GM21367 (cell line): Measurements from ENCODE around the gene WSCD1.

Experiments
- ATAC-seq: cut with Tn5 transposase; IDR thresholded peaks from one replicate; pipeline ENCODE4 v1.9.1; 2021; ENCODE audit not compliant: unreplicated experiment

Gene WSCD1

DNA sequence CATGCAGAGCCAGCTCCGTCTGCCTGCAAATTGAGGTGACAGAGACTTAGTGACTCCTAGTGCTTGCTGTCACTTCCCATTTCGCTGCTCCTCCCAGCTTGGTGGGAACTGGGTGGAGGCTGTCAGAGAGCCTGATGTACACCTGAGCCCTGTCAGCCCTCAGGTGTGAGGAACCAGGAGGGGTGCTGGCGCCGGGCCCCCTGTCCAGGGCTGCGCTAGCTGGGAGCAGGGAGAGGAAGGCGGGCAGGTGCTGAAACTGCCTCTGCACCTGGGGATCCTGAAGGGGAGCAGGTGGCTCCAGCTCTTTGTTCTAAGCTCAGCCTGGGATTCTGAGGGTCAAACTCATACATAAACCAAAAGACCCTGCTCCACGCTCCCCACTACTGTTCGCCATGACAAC is 10.8 kb upstream of the WSCD1 start:
- ATAC-seq, result no peak

DNA sequence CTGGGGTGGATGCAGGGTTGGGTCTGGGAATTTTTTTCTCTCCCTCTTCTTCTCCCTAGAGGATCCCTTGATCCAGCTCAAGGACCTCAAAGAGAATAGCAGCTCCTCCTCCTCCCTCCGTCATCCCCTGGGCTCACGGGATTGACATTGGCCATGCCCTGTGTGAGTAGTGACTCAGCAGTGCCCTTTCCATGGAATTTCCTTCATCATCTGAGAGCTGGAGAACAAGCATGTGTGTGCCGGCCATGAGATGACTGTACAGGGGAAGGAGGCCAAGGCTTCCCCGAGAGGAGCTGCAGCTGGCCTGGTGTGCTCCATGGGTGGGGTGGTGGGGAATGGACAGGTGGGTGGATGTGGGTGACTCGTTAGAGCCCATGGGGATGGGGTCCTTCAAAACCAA is 8.9 kb upstream of the WSCD1 start:
- ATAC-seq, result no peak

DNA sequence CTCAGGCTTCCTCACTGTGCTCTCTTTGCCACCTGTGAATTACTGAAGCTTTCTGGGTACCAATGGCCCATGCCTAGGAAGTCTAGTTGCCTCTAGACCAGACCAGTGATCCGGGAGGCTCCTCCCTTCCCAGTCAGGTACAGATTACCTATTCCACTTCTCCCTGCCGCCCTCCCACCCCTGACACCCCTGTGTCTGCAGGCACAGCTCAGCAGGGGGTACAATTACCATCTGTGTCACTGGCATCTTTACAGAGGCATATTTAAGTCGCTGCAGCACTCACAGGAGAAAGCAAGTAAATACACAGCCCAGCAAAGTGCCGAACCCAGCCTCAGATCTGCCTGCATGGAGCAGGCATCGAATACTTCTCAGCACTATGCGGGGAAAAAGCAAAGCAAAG is 5.3 kb upstream of the WSCD1 start:
- ATAC-seq, result no peak

DNA sequence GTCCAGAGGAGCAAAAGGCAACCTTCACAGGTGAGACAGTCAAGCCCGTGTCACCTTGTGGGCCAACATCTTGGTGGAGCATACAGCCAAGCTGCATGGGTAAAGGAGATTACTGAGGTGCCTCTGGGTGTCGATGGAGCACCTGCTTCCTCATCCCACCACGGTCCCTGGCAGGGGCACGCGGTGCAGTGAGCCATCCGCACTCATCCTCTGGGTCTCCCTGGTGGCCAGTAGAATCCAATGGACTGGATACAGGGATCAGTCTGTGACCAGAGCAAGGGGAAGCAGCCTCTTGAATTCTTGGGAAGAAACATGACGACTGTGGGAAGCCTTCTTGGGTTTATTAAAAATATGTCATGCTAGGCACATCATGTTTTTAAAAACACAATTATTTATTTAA is 4.8 kb upstream of the WSCD1 start:
- ATAC-seq, result no peak

DNA sequence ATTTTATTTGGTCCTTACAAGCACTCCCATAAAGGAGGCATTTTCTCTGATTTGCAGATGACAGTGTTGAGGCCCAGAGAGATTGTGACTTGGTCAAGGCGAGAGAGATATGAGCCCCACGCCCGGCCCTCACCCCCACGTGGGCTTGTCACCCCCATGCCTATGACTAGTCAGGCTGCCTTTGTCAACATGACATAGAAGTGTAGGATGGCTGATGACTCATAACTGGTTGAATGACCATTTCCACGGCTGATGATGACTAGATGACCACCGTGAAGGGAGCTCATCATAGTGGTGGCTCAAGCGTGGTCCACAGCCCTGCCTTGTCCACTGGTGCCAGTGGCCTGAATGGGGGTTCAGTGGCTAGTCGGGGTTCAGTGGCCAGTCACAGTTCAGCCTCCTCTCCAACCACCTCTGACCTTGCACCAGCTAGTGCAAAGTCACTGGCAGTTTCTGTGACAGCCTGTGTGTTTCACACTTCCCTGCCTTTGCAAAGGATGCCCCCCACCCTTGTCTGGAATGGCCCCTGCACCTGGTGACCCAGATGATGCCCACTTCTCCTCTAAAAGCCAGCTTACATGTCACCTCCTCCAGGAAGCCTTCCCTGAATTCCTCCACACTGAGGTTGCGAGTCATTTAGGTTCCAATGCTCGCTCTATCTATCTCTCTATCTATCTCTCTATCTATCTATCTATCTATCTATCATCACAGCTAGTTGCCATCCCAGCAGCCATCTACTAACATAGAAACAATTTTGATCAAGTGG is 3.8 kb upstream of the WSCD1 start:
- ATAC-seq, result no peak

DNA sequence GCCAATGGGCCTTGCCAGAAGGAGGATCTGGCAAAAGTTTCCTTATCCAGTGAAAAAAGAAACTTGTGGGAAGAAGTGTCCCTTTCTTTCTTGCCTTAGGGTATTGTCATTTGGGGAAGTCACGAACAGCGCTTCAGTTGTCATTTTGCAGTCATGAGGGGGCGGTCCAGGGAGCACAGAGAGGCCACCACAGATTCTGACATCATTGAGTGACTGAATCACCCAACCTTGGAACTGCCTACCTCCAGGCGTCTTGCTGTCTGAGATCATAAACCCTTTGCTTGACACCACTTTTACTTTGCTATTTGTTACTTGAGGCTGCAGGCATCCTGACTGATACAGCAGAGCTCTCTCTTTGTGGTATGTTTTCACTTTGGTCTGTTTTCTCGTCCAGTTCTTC is 3.1 kb upstream of the WSCD1 start:
- no peak for ATAC-seq

DNA sequence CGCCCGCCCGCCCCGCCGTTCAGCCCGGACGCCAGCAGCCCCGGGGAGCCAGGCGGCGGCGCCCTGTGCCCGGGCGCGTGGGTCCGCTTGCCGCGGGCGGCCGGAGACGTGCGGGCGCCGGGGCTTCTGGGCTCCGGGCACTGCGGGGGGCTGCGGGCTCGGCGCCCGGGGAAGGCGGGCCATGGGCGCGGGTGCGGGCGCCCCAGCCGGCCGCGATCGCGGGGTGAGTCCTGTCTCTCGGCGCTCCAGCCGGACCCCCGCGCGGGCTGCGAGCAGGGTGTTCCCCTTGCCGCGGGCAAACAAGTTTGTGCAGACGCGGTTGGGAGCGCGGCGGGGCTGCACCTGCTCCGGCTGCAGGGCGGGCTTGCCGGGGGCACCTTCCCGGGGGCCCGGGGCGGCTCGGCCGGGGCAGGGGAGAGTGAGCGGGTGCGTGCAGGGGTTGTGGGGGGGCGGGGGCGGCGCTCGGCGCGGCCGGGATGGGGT is 292 bp downstream of the WSCD1 start:
- ATAC-seq, result no peak

DNA sequence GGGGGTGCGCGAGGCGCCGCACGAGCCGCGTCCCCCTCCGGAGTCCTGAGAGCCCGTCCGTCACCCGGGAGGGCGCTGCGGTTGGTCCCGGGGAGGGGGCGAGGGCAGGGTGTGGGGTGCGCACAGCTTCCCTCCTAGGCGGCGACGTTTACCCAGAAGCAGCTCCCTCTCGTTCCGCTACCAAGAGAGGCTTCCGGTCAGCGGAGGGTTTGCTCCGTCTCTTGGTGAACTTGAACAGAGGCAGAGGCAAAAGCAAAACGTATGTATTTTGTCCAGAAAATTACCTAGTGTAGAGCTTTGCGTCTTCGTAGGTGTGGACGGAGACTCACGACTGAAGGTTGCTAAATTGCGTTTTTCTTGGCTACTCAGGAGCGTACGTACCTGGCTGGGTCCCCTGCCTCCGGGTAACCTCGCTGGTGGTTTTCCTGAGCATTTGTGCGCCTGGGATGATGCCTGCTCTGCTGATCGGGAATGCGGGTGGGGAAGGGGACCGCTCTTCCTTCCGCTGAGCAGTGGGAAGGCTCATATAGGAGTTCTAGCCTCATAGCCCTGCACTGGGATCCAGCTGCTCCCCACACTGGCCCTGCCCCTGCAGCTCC is 833 bp downstream of the WSCD1 start:
- ATAC-seq, result no peak

DNA sequence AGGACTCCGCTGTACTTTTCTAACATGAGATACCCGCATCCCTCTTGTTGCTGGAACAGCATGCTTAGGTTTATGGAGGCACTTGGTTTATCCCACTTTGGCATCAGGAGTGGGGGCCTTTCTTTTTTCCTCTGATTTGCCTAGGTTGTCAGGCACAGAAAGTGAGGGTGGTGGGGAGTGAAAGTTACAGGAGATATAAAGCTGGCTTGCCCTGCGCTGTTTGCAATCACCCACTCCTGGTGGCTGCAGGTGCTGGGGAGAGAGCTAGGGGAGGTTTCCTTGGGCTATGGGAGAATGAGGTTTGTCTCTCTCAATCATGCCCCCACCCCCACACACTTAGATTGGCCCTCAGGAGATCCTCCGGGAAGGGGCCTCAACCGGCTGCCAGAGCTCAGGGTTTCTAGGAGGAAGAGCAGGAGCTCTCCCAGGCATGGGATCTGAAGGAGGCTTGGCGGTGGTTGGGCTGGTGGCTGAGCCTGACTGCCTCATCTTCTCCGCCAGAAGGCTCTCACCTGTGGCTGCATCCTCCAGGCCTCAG is 1.4 kb downstream of the WSCD1 start:
- ATAC-seq, result no peak

DNA sequence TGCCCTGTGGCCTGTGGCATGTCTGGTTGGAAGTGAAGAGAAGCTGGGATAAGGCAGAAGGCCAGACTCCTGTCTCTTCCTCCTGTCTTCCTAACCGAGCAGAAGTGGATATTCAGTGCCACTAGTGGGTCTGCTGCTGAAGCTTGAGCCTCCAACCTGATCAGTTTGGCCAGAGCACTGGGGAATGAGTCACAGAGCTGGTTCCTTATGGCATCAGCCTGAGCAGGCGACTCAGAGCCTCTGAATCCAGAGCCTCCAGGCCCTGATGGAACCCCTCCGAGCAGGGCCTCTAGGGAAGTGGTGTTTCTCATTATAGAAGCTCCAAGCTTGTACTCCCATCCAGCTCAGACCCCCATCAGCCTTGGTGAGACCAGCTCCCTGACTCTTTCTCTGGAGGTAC is 2.0 kb downstream of the WSCD1 start:
- no peak for ATAC-seq

DNA sequence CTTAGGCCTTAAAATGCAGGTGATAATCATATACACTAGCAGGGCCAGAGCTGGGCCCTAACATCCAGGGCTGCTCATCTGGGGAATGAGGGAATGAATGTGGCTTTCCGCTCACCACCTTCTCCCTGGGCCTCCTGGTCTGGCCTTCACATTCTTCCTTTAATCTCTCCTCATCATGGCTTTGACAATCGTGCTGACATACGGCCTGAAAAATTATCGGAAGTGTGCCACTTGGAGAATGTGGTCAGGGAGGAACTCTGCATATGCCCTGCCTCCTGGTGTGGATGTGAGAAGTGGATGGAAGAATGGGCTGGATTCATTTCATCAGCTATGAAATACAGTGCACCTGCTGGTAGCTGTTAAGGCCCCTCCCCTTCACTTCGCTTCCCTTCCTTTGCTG is 2.4 kb downstream of the WSCD1 start:
- no peak for ATAC-seq

DNA sequence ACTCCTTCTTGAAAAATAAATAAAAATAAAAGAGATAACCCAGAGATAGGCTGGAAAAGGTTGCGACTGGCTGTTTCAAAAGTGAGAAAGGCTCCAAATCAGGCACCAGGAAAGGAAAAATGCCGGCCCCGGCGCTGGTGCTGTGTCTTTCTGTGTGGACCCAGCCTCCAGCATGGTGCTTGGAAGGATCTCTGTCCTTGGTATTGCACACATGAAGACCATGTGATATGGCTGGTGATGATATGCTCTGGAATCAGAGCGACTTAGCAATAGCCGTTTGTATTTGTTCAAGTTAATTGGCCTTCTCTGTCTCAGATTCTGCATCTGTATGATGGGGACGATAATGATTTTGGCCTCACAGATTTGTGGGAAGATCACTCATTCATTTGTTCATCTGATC is 3.4 kb downstream of the WSCD1 start:
- ATAC-seq, result no peak

DNA sequence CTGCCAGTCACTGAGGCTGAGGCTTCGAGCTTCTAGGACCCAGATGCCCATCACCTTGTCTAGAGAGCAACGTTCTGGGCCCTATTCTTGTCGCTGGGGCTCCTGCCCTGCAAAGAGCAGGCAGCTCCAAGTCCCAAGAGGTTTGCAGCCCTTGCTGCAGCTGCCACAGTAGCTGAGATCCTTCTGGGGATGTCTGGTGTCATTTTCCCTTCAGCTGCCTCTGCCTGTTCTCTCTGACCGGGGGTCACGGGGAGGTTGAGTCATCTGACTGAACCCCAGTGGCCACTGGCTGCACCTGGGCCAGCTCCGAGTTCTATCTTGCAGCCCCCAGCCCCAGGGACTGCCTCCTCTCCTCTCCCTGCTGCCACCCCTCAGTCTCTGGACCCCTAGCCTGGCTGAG is 4.9 kb downstream of the WSCD1 start:
- ATAC-seq, result no peak

DNA sequence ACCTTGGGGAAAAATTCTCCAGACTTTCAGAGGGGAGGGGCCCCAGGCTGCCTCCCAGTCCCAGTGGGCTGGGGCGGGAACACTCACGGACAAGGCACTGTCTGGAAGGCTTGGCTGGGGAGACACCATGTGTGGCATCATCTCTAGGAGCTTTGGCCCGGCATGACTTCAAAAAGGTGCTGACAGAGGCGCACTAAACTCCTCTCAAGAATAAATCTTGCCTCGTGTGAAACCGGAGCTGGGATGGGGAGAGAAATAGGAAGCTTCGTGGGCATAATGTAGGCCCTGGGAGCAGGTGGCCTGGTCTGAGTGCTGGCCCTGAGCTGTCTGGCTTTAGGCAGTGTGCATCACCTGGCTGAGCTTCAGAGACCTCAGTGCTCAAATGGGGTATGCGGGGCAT is 5.7 kb downstream of the WSCD1 start:
- no peak for ATAC-seq

DNA sequence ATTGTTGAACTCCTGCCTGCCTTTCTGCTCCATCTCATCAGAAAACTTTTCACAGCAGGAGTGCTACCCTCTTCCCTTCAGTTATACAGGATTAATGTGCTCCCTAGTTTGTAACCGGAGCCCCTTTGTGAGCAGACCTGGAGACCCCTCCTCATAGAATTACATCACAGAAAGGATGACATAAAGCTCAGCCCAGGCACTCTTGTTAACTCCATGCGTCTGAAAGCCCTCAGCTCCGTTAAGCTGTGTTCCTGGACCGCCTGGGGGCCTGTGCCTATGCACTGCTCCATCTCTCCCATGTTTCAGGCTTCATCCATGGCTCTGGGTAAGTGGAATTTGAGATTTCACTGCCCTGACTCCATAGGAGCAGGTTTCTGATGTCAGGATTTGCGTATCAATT is 7.6 kb downstream of the WSCD1 start:
- ATAC-seq, result no peak

DNA sequence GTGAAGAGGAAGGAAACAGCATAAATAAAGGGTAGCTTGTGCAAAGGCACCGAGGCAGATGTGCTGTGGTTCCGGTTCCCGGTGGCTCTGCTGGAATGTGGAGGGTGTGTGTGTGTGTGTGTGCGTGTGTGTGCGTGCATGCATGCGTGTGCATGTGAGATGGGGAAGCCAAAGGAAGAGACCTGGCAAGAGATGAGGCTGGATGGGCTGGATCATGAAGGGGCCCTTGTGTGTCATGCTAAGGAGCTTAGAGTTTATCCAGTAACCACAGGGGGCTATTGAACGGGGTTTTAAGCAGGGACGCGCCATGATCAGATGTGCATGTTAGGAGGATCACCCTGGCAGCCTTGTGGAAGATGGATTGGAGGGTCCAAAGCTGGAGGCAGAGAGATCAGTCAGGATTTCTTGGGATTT is 8.3 kb downstream of the WSCD1 start:
- ATAC-seq, result no peak

DNA sequence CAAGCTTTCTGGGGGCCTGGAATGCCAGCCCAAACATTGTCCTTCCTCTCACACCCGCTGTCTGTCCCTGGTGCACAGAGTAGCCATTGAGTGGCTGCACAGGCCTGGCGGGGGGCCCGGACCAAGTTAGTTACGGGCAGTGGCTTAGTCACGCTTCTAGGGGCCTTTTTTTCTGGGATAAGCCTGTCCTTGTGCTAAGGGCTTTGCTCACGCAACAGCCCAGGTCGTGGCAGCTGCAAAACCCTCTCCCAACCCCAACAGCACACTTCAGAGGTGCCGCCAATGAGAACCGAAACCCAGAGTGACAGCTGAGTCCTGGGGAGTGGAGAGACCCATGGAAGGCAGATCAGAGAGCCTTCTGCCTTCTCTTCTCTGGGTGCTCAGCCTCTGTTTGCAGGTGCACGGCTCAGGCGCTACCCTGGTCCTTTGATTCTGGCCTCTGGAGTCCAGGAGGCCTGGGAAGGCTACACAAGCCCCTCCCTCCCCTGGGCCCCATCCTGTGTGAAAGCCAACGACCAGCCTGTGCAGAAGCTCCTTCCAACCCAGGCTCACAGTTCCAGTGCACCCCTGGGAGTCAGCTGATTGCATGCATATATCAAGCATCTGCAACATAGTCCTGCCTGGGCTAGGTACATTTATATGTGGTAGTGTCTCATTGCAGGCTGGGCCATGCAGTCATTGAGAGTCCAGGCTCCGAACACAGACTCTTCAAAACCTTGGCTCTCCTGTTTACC is 9.1 kb downstream of the WSCD1 start:
- no peak for ATAC-seq

DNA sequence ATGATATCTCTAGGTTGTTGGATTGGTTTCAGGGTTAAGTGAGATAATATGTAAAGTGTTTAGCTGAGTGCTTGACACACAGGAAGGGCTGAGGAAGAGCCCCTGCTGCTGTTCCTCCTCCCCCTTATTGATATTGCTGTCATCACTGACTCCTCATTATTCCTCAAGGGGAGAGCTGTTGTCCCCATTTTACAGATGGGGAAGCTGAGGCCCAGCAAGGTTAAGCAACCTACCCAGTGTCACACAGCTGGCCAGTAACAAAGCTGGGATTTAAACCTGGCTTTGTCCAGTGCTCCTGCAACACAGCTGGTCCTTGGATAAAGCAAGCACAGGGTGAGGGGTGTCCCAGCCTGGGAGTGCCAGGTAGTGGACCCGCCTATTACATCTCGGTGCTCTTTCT is 9.8 kb downstream of the WSCD1 start:
- no peak for ATAC-seq

DNA sequence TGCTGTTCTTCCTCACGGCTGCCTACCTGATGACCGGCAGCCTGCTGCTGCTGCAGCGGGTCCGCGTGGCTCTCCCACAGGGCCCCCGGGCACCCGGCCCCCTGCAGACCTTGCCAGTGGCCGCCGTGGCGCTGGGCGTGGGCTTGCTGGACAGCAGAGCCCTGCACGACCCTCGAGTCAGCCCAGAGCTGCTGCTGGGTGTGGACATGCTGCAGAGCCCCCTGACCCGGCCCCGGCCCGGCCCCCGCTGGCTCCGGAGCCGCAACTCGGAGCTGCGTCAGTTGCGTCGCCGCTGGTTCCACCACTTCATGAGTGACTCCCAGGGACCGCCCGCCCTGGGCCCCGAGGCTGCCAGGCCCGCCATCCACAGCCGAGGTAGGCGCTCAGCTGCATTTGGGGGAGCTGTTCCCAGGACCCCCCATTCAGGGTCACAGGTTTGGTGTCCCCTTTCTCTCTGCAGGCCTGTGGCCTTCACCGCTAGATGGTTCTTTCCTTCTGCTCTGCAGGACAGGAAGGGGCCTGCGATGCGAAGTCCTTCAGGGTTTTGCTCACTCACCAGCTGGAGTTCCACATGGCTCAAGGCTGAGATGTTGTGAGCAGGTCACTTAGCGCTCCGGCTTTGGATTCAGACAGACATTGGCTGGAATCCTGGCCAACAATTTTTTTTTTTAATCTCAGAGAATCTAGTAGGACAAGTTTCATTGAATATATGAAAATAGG is 10.7 kb downstream of the WSCD1 start:
- no peak for ATAC-seq

DNA sequence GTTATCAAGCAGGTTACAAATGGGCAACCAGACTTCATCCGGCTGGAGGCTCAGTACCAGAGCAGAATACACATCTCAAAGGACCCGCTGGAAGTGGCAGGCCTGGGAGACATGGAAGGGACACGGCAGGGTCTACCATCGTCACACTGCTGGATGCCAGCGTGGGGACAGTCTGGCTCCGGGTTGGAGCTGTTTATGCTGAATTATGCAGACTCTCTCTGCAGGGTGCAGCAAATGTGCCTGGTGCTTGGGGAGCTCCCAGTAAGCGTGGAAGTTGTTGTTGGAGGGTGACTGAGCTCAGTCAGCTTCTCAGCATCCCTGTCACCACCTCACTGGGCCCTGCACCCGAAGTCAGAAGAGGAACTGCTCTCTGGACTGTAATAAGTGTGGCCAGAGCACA is 12.2 kb downstream of the WSCD1 start:
- no peak for ATAC-seq
